ENCODE data around the gene TCERG1. TPM values are rescaled to one million over a fixed set of nuclear protein-coding genes. Genes with fewer than 3 reads are reported as not detected.
A peak's percentile ranks its signal among the peaks of the same experiment; 100 is the strongest.

TCERG1 gene
- total RNA-seq, 1 donor from 2014 or later = 36.4 TPM

DNA sequence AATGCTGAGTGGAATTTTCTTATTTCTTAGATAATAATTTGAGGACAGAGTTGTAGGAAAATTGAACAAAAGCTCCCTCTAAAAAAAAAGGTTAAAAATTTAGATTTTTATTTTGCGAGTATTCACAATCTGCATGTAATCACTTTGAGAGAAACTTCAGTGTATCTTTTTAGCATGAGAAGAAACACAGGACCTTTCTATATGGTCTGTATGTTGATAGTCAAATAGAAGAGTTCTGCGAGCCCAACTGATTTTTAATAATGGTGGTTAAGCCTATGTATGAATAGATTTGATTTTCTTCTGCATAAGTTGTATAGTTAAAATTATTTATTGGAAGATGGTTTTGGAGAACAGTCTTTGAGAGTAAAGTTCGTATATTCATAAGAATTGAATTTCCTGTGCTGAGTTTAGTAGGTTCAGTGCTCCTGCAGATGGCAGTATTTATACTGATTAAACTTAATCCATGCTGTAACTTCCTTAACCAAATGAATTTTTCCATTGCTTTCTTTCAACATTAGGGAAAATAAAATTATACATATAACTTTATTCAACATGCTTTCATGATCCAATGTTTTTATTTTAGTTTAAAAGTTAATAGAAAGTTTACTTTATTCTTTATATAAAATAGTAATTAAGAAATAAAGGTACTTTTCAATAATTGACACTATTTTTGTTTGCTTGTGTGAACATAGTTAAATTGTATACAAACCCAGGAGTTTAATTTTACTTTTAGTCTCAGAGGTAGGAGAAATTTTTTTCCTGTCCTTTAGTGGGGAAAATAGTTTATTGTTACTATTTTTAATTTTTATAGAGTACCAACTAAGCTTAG lies 19.6 kb downstream of the TCERG1 start:
- H3K27me3 ChIP-seq (ENCODE audit: low read depth) = no peaks in the 10 kb centered on the region
- no peak overlapping the region for H3K4me3 ChIP-seq
- H3K27ac ChIP-seq = no peak overlapping the region
- TF ChIP-seq, protein P1, sequence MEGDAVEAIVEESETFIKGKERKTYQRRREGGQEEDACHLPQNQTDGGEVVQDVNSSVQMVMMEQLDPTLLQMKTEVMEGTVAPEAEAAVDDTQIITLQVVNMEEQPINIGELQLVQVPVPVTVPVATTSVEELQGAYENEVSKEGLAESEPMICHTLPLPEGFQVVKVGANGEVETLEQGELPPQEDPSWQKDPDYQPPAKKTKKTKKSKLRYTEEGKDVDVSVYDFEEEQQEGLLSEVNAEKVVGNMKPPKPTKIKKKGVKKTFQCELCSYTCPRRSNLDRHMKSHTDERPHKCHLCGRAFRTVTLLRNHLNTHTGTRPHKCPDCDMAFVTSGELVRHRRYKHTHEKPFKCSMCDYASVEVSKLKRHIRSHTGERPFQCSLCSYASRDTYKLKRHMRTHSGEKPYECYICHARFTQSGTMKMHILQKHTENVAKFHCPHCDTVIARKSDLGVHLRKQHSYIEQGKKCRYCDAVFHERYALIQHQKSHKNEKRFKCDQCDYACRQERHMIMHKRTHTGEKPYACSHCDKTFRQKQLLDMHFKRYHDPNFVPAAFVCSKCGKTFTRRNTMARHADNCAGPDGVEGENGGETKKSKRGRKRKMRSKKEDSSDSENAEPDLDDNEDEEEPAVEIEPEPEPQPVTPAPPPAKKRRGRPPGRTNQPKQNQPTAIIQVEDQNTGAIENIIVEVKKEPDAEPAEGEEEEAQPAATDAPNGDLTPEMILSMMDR (IDR thresholded peaks at IDR 0.05) = peak; percentile 28
- DNase-seq (no peak), ATAC-seq (no peak)
- H3K9me3 ChIP-seq = no peaks in the 10 kb centered on the region
- H3K4me1 ChIP-seq = no peaks in the 10 kb centered on the region
- intact Hi-C loops (cut with DNase I) = no loop called here
- peaks cover 75% of the 10 kb centered on the region for H3K36me3 ChIP-seq

- no peak overlapping the region for H3K27ac ChIP-seq
- H3K4me1 ChIP-seq = no peaks in the 10 kb centered on the region
- H3K27me3 ChIP-seq (ENCODE audit: low read depth) = no peaks in the 10 kb centered on the region
- H3K36me3 ChIP-seq = peaks cover 78% of the 10 kb centered on the region
- H3K9me3 ChIP-seq = no peaks in the 10 kb centered on the region
- DNase-seq (no peak), ATAC-seq (no peak)
- TF ChIP-seq, protein P1 (IDR thresholded peaks at IDR 0.05) = no peak
- H3K4me3 ChIP-seq = no peak overlapping the region
- intact Hi-C loops (cut with DNase I) = no loop called here
Observed at GRCh38 chr5:146467760-146468159, 20.6 kb downstream of the TCERG1 start.

DNA sequence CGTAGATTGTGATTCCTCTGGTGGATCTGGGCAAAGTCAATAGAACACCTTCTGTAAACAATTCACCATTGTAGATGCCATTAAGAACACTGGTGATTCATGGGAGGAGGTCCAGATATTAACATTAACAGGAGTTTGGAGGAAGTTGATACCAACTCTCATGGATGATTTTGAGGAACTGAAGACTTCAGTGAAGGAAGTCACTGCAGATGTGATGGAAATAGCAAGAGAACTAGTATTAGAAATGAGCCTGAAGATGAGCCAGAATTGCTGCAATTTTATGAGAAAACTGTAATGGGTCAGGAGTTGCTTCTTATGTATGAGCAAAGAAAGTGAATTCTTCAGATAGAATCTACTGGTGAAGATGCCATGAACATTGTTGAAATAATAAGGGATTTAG lies 26.9 kb downstream of the TCERG1 start:
- ATAC-seq (no peak), DNase-seq (no peak)
- H3K27ac ChIP-seq = no peak overlapping the region
- TF ChIP-seq, protein P1 (IDR thresholded peaks at IDR 0.05) = no peak
- H3K36me3 ChIP-seq = peaks cover 82% of the 10 kb centered on the region
- no peaks in the 10 kb centered on the region for H3K27me3 ChIP-seq (ENCODE audit: low read depth)
- intact Hi-C loops (cut with DNase I) = no loop called here
- no peak overlapping the region for H3K4me3 ChIP-seq
- H3K9me3 ChIP-seq = no peaks in the 10 kb centered on the region
- H3K4me1 ChIP-seq = no peaks in the 10 kb centered on the region

GRCh38 chr5:146475190-146475780 lies 28.2 kb downstream of the TCERG1 start:
- intact Hi-C loops (cut with DNase I) = no loop called here
- H3K4me3 ChIP-seq = no peak overlapping the region
- no peaks in the 10 kb centered on the region for H3K4me1 ChIP-seq
- peaks cover 80% of the 10 kb centered on the region for H3K36me3 ChIP-seq
- DNase-seq (no peak), ATAC-seq (no peak)
- H3K27ac ChIP-seq = no peak overlapping the region
- no peaks in the 10 kb centered on the region for H3K9me3 ChIP-seq
- TF ChIP-seq, protein P1 (IDR thresholded peaks at IDR 0.05) = no peak
- H3K27me3 ChIP-seq (ENCODE audit: low read depth) = no peaks in the 10 kb centered on the region

DNA sequence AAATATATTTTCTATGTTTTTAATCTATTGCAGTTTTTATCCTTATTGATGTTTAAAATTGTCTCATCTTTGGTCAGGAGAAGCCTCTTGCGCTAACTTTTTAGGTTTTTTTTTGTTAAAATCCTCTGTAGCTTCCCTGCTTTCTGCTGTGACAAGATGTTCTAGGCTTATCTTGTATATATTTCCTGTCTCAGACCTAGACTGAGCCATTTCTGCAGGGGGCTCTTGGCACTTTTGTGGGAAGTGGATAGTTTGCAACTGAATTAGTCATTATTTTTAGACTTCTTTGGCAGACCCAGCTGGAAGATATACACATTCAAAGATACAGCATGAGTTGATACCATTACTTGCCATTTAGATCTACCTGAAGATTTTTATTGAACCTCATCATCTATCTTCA lies 28.8 kb downstream of the TCERG1 start:
- intact Hi-C loops (cut with DNase I) = no loop called here
- no peak for DNase-seq
- Histone ChIP-seq H3K27ac (no peak overlapping the region), H3K4me1 (no peaks in the 10 kb centered on the region), H3K27me3 (ENCODE audit: low read depth) (no peaks in the 10 kb centered on the region), H3K36me3 (peaks cover 80% of the 10 kb centered on the region), H3K4me3 (no peak overlapping the region), H3K9me3 (no peaks in the 10 kb centered on the region)
- ATAC-seq = no peak
- TF ChIP-seq, protein P1 (IDR thresholded peaks at IDR 0.05) = no peak
